ENCODE results near the gene SLC26A1.
A peak's percentile ranks its signal among the peaks of the same experiment; 100 is the strongest.
"Not testable (repeated sequence)": the region's sequence is repeated elsewhere in the genome, so short reads cannot be mapped to it uniquely, and the experiment has no call there.

Gene SLC26A1

GRCh38 chr4:999882-1000425 lies 6.8 kb upstream of the SLC26A1 start:
- no peak for DNase-seq (ENCODE audit: low read depth in 2 of 2)

DNA sequence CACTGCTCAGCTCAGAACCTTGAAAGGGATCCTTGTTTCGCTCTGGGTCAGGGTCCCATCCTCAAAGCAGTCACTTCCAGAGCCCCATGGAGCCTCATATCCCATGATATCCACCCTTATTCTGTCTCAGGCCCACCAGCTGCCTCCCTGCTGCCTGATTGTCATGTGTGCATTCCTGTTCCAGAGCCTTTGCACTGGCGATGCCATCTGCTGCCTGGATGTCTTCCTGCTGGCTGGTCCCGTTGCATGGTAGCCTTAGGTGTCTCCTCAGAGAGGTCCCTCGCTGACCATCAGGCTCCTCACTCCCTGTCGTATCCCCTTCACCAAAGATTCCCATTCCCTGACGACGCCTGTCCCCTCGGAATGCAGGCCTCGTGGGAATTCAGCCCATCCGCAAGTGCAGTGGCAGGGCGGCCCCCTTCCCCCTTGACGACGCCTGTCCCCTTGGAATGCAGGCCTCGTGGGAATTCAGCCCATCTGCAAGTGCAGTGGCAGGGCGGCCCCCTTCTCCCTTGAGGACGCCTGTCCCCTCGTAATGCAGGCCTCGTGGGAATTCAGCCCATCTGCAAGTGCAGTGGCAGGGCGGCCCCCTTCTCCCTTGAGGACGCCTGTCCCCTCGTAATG lies 6.1 kb upstream of the SLC26A1 start:
- not testable (repeated sequence) for DNase-seq (ENCODE audit: low read depth in 2 of 2)

- no peak for DNase-seq (ENCODE audit: low read depth in 2 of 2)
Observed at GRCh38 chr4:998096-998691, 5.0 kb upstream of the SLC26A1 start.

- DNase-seq (ENCODE audit: low read depth in 2 of 2), result no peak
Observed at GRCh38 chr4:997375-998071, 4.3 kb upstream of the SLC26A1 start.

DNA sequence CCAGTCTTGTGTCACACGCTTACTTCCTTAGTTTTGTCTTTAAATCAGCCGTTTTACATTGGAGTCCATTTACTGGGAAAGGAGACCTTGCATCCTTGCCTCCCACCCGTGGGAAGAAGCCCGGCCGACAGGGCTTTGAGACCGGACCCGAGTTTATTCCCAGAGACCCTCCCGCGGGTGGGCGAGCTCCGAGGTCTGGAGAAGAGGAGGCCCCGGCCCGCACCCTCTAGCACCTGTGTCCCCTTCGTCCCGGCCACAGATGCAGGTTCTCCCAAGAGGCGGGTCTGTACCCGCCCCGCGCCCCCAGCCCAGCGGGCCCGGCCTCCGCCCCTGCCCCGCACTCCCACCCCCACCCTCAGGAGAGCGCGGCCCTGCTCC lies 3.8 kb upstream of the SLC26A1 start:
- no peak for DNase-seq (ENCODE audit: low read depth in 2 of 2)

- DNase-seq (ENCODE audit: low read depth in 2 of 2), result no peak
Observed at GRCh38 chr4:996030-996996, 3.1 kb upstream of the SLC26A1 start.

GRCh38 chr4:995311-996026 lies 2.3 kb upstream of the SLC26A1 start:
- DNase-seq (ENCODE audit: low read depth in 2 of 2), result no peak

- no peak for DNase-seq (ENCODE audit: low read depth in 2 of 2)
Observed at GRCh38 chr4:992297-993110, 700 bp downstream of the SLC26A1 start.

- DNase-seq (ENCODE audit: low read depth in 2 of 2), result no peak
Observed at GRCh38 chr4:991451-992296, 1.5 kb downstream of the SLC26A1 start.

GRCh38 chr4:990746-991367 lies 2.3 kb downstream of the SLC26A1 start:
- no peak for DNase-seq (ENCODE audit: low read depth in 2 of 2)

DNA sequence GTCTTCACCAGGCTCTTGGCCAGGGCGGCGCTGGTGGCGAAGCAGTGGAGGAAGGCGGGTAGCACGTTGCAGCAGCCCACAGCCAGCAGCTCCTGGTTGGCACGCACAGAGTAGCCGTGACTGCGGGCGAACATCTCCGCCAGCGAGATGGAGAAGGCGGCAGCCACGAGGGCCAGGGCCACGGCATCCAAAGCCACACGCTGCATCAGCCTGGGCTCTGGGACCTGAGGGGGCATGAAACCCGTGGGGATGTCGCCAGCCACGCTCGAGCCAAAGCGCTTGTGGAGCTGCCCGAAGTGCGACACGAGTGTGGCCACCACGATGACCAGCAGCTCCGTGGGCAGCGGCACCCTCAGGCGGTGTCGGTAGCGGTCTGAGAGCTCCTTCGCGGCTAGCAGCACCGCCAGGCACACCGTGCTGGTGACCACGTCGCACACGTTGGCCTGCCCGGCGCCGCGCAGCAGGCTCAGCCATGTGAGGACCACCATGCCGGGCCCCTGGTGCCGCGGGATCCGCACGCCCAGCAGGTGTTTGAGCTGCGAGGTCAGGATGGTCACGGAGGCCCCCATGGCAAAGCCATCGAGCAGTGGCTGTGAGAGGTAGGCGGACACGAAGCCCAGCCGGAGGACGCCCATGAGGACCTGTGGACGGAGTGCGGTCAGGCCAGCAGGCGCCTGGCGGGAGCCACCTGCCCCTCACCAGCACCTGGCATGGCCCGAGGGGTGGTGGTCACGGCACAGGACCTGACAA lies 3.3 kb downstream of the SLC26A1 start:
- no peak for DNase-seq (ENCODE audit: low read depth in 2 of 2)

DNA sequence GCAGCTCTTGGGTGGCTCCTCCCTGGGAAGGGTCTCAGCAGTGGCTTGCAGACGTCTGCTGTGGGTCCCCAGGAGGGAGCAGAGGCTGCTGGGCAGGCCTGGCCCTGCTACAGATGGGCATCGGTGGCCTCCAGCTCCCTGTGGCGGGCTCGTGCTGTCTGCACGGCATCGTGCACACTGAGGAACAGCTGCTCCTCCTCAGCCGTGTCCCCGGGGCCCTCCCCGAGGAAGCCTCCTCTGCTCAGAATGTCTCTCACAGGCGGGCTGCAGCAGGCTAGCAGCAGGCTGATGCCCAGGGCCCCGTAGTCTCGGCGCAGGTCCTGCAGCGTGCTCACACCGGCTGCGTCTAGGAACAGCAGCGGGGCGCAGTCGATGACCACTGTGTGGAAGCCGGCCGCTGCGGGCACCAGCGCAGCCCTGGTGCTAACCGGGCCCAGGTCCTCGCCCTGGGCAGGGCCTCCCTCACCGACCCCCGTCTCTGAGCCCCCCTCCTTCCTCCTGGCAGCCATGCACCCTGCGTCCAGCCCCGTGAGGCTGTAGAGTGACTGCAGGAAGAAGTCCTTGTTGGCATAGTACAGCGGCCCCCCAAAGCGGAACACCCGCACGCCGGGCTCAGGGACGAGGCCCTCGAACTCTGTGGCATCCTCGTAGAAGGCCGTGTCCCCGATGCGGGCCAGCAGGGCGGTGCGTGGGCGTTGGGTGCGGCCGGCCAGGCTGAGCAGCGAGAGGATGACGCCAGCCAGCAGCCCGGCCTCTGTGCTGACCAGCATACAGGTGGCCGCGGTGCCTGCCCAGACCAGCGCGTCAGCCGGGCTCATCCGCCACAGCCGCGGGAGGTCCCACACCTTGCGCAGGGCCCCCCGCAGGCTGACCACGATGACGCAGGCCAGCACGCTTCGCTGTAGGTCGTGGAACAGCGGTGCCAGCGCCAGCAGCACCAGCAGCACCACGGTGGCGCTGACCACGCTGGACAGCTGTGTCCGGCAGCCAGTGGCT lies 4.2 kb downstream of the SLC26A1 start:
- DNase-seq (ENCODE audit: low read depth in 2 of 2), result no peak

DNA sequence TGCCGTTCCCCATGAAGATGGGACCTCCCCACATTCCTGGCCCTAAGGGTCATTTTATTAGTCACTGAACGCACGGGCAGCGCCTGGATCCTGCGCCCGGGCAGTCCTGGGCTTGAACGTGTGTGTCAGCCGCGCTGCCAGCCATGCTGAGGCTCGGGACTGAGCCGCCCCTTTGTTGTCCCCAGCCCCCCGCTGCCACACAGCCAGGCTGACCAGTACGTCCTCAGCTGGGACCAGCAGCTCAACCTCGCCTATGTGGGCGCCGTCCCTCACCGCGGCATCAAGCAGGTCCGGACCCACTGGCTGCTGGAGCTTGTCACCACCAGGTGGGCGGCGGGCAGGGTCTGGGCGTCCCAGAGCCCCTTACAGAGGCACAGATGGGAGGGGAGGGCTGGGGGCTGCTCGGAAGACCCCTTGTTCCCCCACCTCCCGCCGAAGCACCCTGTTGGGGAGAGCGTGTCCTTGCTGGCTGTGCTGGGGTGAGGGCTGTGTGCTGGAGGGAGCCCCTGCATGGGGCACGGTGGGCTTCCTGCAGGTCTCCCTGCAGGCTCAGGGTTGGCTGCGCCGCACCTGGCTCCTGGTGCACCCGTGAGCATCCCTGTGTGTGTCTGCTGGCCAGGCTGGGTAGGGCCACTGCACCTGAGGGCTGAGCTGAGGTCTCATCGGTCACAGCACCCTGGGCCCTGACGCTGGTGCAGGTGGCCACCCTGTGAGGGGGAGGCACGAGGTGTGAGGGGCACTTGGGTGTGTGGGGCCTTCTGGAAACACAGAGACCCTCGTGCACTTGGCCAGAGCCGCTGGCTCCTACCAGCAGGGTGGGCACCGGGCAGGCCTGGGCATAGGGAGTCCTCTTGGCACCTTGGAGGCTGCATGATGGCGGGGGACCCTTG lies 5.3 kb downstream of the SLC26A1 start:
- no peak for DNase-seq (ENCODE audit: low read depth in 2 of 2)

DNA sequence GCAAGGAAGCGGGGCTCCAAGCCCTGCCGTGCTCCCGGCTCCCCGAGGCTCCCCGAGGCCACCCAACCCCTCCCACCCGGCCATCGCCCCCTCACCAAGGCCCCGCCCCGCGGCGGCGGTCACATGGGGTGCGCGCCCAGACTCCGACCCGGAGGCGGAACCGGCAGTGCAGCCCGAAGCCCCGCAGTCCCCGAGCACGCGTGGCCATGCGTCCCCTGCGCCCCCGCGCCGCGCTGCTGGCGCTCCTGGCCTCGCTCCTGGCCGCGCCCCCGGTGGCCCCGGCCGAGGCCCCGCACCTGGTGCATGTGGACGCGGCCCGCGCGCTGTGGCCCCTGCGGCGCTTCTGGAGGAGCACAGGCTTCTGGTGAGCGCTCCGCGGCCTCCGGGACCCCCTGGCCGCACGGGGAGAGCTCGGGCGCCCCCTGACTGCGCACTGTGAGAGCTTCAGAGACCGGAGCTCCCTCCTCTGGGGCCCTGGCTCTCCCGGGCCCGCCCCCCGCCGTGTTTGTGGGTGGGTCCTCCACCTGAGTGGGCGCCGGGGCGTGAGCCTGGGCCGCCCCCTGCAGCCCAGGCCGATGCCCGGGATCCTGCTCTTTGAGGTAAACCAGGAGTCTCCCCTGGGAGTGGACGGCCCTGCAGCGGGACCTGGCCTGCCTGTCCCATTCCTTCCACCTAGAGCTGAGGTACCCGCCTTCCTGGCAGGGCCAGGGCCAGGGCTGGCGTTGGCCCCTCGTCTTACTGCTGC lies 6.2 kb downstream of the SLC26A1 start, which contains the start of gene IDUA:
IDUA (plus strand) TSS at position 166 of the 745 bp plus-strand sequence; CDS start at position 207, 41 bp downstream.
- DNase-seq (ENCODE audit: low read depth in 2 of 2), result peak; percentile 75 to 77

GRCh38 chr4:986428-986878 lies 6.8 kb downstream of the SLC26A1 start:
- DNase-seq (ENCODE audit: low read depth in 2 of 2), result no peak

Measured in stimulated activated CD4-positive, alpha-beta T cell treated with anti-CD3 and anti-CD28 coated beads, Interleukin-12 subunit alpha, Interleukin-12 subunit beta, amount 100 ng/mL, for 24 hours (primary cell).